A549 (cell line): ENCODE results near the gene CAVIN3. TPM values are rescaled to one million over a fixed set of nuclear protein-coding genes. Genes with fewer than 3 reads are reported as not detected.

Experiments
- ATAC-seq, 2 experiments: fragments of 200-7000 bp in 1 of 2; fragments of >200 bp in 1 of 2; cut with Nextera tagmentation in 1 of 2; cut with Tn5 transposase in 1 of 2; 3 replicates each; pipeline versions ENCODE4 v1.8.0 to v1.9.1; 2018 to 2020; ENCODE audit warnings: mild to moderate bottlenecking in 1 of 2, moderate library complexity in 1 of 2
- CTCF ChIA-PET: fragments of 300-600 bp; sonication (Branson Sonifier 250); formaldehyde crosslinking; extraction: SDS; loops from one replicate; lab custom pipeline; 2021; ENCODE audit warnings: antibody characterized with exemption, inconsistent platforms; lab: Yijun Ruan, JAX
- POLR2A ChIA-PET: fragments of 350-600 bp; formaldehyde crosslinking; extraction: SDS; loops from one replicate; lab custom pipeline; 2021; ENCODE audit warnings: antibody characterized with exemption, inconsistent platforms; lab: Yijun Ruan, JAX
- DNase-seq, 2 experiments: peaks; one replicate each; pipeline versions ENCODE4 v3.0.0 to v3.0.0-alpha.2; 2011 to 2016; ENCODE audit warnings: low read depth in 1 of 2, low spot score in 1 of 2
- FAIRE-seq: peaks from 2 replicates; lab custom pipeline; 2011; peaks lifted over from hg19 to GRCh38; lab: Jason Lieb, UNC
- H3K27ac ChIP-seq, 2 experiments: fragments of >200 bp; sonication (Bioruptor Twin); formaldehyde crosslinking; 3 replicates each; pipeline ENCODE4 v1.5.1; 2016 to 2017
- H3K4me1 ChIP-seq: fragments of >200 bp; sonication (Bioruptor Twin); formaldehyde crosslinking; 3 replicates; pipeline ENCODE4 v1.6.1; 2016
- H3K4me2 ChIP-seq: fragments of >200 bp; sonication (Bioruptor Twin); formaldehyde crosslinking; 3 replicates; pipeline ENCODE4 v1.6.1; 2016
- H3K4me3 ChIP-seq: fragments of >200 bp; sonication (Bioruptor Twin); formaldehyde crosslinking; 3 replicates; pipeline ENCODE4 v1.5.1; 2016
- H3K9me3 ChIP-seq: fragments of >200 bp; sonication (Bioruptor Twin); formaldehyde crosslinking; 3 replicates; pipeline ENCODE4 v1.6.1; 2016
- ATOH8 ChIP-seq: fragments of 250-450 bp; sonication (Bioruptor Pico); IDR thresholded peaks from 2 replicates; pipeline ENCODE4 v1.5.0; 2020; ENCODE audit warnings: low read depth, mild to moderate bottlenecking, moderate library complexity
- CBX8 ChIP-seq: fragments of 200-600 bp; sonication (generic); IDR thresholded peaks from 2 replicates; pipeline ENCODE4 v1.6.1; 2016
- CTCF ChIP-seq: fragments of >200 bp; sonication (Bioruptor Twin); formaldehyde crosslinking; IDR thresholded peaks from 3 replicates; pipeline ENCODE4 v1.5.1; 2016
- EHF ChIP-seq: fragments of 250-450 bp; sonication (Bioruptor Pico); IDR thresholded peaks from 2 replicates; pipeline ENCODE4 v1.5.0; 2020; ENCODE audit warnings: mild to moderate bottlenecking
- EHMT2 ChIP-seq: fragments of 200-600 bp; sonication (generic); IDR thresholded peaks from 2 replicates; pipeline ENCODE4 v1.6.1; 2016; ENCODE audit warnings: antibody characterized with exemption, low read depth, mild to moderate bottlenecking, moderate library complexity
- FOSB ChIP-seq: fragments of 250-450 bp; sonication (Bioruptor Pico); IDR thresholded peaks from 2 replicates; pipeline ENCODE4 v1.5.0; 2020; ENCODE audit warnings: mild to moderate bottlenecking, moderate library complexity
- GATA3 ChIP-seq: IDR thresholded peaks from 2 replicates; pipeline ENCODE4 v1.6.1; 2012; ENCODE audit warnings: borderline replicate concordance
- HDAC2 ChIP-seq: fragments of 200-600 bp; sonication (generic); IDR thresholded peaks from 2 replicates; pipeline ENCODE4 v1.6.1; 2016
- HES2 ChIP-seq: fragments of >200 bp; sonication (Bioruptor Twin); formaldehyde crosslinking; IDR thresholded peaks from 2 replicates; pipeline ENCODE4 v1.6.1; 2016
- HOXB13 ChIP-seq: fragments of 250-450 bp; sonication (Bioruptor Pico); IDR thresholded peaks from 2 replicates; pipeline ENCODE4 v1.5.0; 2020; ENCODE audit warnings: low read depth, mild to moderate bottlenecking, moderate library complexity
- HOXB5 ChIP-seq: fragments of 250-450 bp; sonication (Bioruptor Pico); IDR thresholded peaks from 2 replicates; pipeline ENCODE4 v1.5.0; 2020; ENCODE audit warnings: mild to moderate bottlenecking, moderate library complexity
- KDM1A ChIP-seq: fragments of 200-600 bp; sonication (generic); IDR thresholded peaks from 2 replicates; pipeline ENCODE4 v1.6.1; 2016; ENCODE audit warnings: low read depth, mild to moderate bottlenecking
- MAX ChIP-seq: IDR thresholded peaks from 2 replicates; pipeline ENCODE4 v1.6.1; 2012
- MYC ChIP-seq: IDR thresholded peaks from 2 replicates; pipeline ENCODE4 v1.6.1; 2012; ENCODE audit warnings: mild to moderate bottlenecking, inconsistent platforms, low read length, improper control_type of control experiment, borderline replicate concordance
- NR3C1 ChIP-seq: fragments of >200 bp; sonication (Bioruptor Twin); formaldehyde crosslinking; IDR thresholded peaks from 3 replicates; pipeline ENCODE4 v1.6.1; 2017
- PBX3 ChIP-seq: IDR thresholded peaks from 2 replicates; pipeline ENCODE4 v1.6.1; 2012
- POLR2AphosphoS2 ChIP-seq: conservative IDR thresholded peaks from 2 replicates; pipeline ENCODE4 v1.6.1; 2012; ENCODE audit warnings: low read length, improper control_type of control experiment, inconsistent platforms
- RAD21 ChIP-seq, 2 experiments: fragments of >200 bp in 1 of 2; sonication (Bioruptor Twin) in 1 of 2; formaldehyde crosslinking in 1 of 2; IDR thresholded peaks in 1 of 2; conservative IDR thresholded peaks in 1 of 2; 2 replicates in 1 of 2; 3 replicates in 1 of 2; pipeline ENCODE4 v1.6.1; 2012 to 2018; ENCODE audit warnings: inconsistent platforms in 1 of 2
- RCOR1 ChIP-seq: fragments of 150-350 bp; IDR thresholded peaks from 2 replicates; pipeline ENCODE4 v1.6.1; 2014; ENCODE audit warnings: antibody characterized with exemption, low read length, low read depth
- SREBF2 ChIP-seq: fragments of 450-650 bp; IDR thresholded peaks from 2 replicates; pipeline ENCODE4 v1.6.1; 2014; ENCODE audit warnings: mild to moderate bottlenecking, moderate library complexity
- TP53 ChIP-seq: fragments of 250-450 bp; sonication (Bioruptor Pico); IDR thresholded peaks from 2 replicates; pipeline ENCODE4 v1.5.0; 2021; ENCODE audit warnings: mild to moderate bottlenecking, moderate library complexity
- ZSCAN20 ChIP-seq: fragments of 250-450 bp; sonication (Bioruptor Pico); IDR thresholded peaks from 2 replicates; pipeline ENCODE4 v1.8.0; 2022; ENCODE audit warnings: mild to moderate bottlenecking, moderate library complexity
- WGBS: methylation state at CpG from one replicate; pipeline ENCODE4 v1.1.6; 2017; ENCODE audit errors: missing lambda C conversion rate; 5-methylcytosine and 5-hydroxymethylcytosine counted together
- polyA plus RNA-seq, 4 experiments: library from polyadenylated mRNA; depleted of rRNA in 3 of 4; stranded (reverse); fragments of >200 nt; fragmentation: RNase III in 1 of 4; extraction: RNeasy Plus Mini Kit Qiagen cat#74134 plus additional on column Dnase treatment in 1 of 4; gene quantifications; 2 replicates in 3 of 4; 3 replicates in 1 of 4; pipeline ENCODE4 v1.2.3, GENCODE V29; 2011 to 2017

The CAVIN3 gene
- polyA plus RNA-seq, 2 of the 4 experiments (the other 2 are of a cell fraction) = 6.0 to 26.7 TPM

- Histone ChIP-seq H3K27ac (no peak overlapping the region), H3K4me1 (no peaks in the 10 kb centered on the region), H3K9me3 (no peaks in the 10 kb centered on the region), H3K4me2 (no peak overlapping the region), H3K4me3 (no peak overlapping the region)
- no peak for ATAC-seq
- no peak for FAIRE-seq
- ChIA-PET POLR2A (no interaction called here), CTCF (interaction anchor here (1.0 to 2.5 kb wide), 11 partner anchors 12 to 248 kb away, joined by 3 to 11 read pairs (median 4); no protein-coding TSS in a partner anchor)
- WGBS = 86% methylated on average over 30 of the region's 41 CpGs
- DNase-seq = no peak
- TF ChIP-seq TP53 = no peak
- TF ChIP-seq ATOH8 (CRISPR knock-in tag) = no peak
- no peak for TF ChIP-seq CTCF
- TF ChIP-seq ZSCAN20 (CRISPR knock-in tag) = no peak
- TF ChIP-seq FOSB = no peak
- no peak for TF ChIP-seq RCOR1
- TF ChIP-seq HOXB13 (CRISPR knock-in tag) = no peak
- no peak for TF ChIP-seq NR3C1
- TF ChIP-seq HOXB5 = no peak
- no peak for TF ChIP-seq EHF (CRISPR knock-in tag)
- TF ChIP-seq HES2 = no peak
- TF ChIP-seq HDAC2 = no peak
- TF ChIP-seq KDM1A = no peak
- no peak for TF ChIP-seq POLR2AphosphoS2
- TF ChIP-seq GATA3 = no peak
- no peak for TF ChIP-seq PBX3
- no peak for TF ChIP-seq MYC
- no peak for TF ChIP-seq CBX8
- no peak for TF ChIP-seq EHMT2
Measured at GRCh38 chr11:6270584-6271246, 49.6 kb downstream of the CAVIN3 start.

- TF ChIP-seq SREBF2 (no peak), RAD21 (conservative IDR thresholded peaks at IDR 0.05 in 1 of 2, IDR thresholded peaks at IDR 0.05 in 1 of 2) (0 out of 5 replicates have a peak, but pooled peaks of 1 of the 2 experiments have one; percentile 7), MAX (0 out of 2 replicates have a peak, but pooled peaks have one; percentile 19)
- TF ChIP-seq, all 56 proteins: peak for 2
- WGBS = 70% methylated on average over 24 of the region's 24 CpGs
- CTCF ChIA-PET = interaction anchor here (0.7 to 2.5 kb wide), 10 partner anchors 13 to 247 kb away, joined by 3 to 11 read pairs (median 4); no protein-coding TSS in a partner anchor
- POLR2A ChIA-PET = no interaction called here
- H3K27ac ChIP-seq = no peak overlapping the region
- peak in 1 of 2 experiments; percentile 22 for DNase-seq
- H3K4me3 ChIP-seq = no peak overlapping the region
- H3K9me3 ChIP-seq = no peaks in the 10 kb centered on the region
- no peak for FAIRE-seq
- no peaks in the 10 kb centered on the region for H3K4me1 ChIP-seq
- ATAC-seq = peak in 1 of 2 experiments; percentile 73; a peak in 3 of 6 replicates
- no peak overlapping the region for H3K4me2 ChIP-seq
Measured at GRCh38 chr11:6269994-6270393, 50.3 kb downstream of the CAVIN3 start.

Other genes starting within 250 kb of the CAVIN3 start
- gene OR56B4, start 212.8 kb downstream of the CAVIN3 start, polyA plus RNA-seq (2011; rRNA removed) = not detected in 2 replicates
- gene OR56B4, start 212.8 kb downstream of the CAVIN3 start, polyA plus RNA-seq (2017; fragmentation: RNase III; extraction: RNeasy Plus Mini Kit Qiagen cat#74134 plus additional on column Dnase treatment) = not detected in 3 replicates
- not detected in 2 replicates for gene OR52B2, start 150.2 kb downstream of the CAVIN3 start, polyA plus RNA-seq (2011; rRNA removed)
- gene OR52B2, start 150.2 kb downstream of the CAVIN3 start, polyA plus RNA-seq (2017; fragmentation: RNase III; extraction: RNeasy Plus Mini Kit Qiagen cat#74134 plus additional on column Dnase treatment) = not detected in 3 replicates
- not detected in 2 replicates for gene OR52W1, start 121.3 kb downstream of the CAVIN3 start, polyA plus RNA-seq (2011; rRNA removed)
- gene OR52W1, start 121.3 kb downstream of the CAVIN3 start, polyA plus RNA-seq (2017; fragmentation: RNase III; extraction: RNeasy Plus Mini Kit Qiagen cat#74134 plus additional on column Dnase treatment) = not detected in 3 replicates
- not detected in 2 replicates for gene C11orf42, start 114.9 kb downstream of the CAVIN3 start, polyA plus RNA-seq (2011; rRNA removed)
- not detected in 3 replicates for gene C11orf42, start 114.9 kb downstream of the CAVIN3 start, polyA plus RNA-seq (2017; fragmentation: RNase III; extraction: RNeasy Plus Mini Kit Qiagen cat#74134 plus additional on column Dnase treatment)
- 19.4 and 23.9 TPM in 2 replicates for gene FHIP1B, start 85.9 kb downstream of the CAVIN3 start, polyA plus RNA-seq (2011; rRNA removed)
- gene FHIP1B, start 85.9 kb downstream of the CAVIN3 start, polyA plus RNA-seq (2017; fragmentation: RNase III; extraction: RNeasy Plus Mini Kit Qiagen cat#74134 plus additional on column Dnase treatment) = 12.6 to 14.3 TPM (median 13.9 TPM) in 3 replicates
- gene CNGA4, start 81.4 kb downstream of the CAVIN3 start, polyA plus RNA-seq (2011; rRNA removed) = 0.12 and 0.19 TPM in 2 replicates
- gene CNGA4, start 81.4 kb downstream of the CAVIN3 start, polyA plus RNA-seq (2017; fragmentation: RNase III; extraction: RNeasy Plus Mini Kit Qiagen cat#74134 plus additional on column Dnase treatment) = 0.10 to 0.12 TPM (median 0.11 TPM) in 3 replicates
- not detected in 2 replicates for gene CCKBR, start 60.7 kb downstream of the CAVIN3 start, polyA plus RNA-seq (2011; rRNA removed)
- gene CCKBR, start 60.7 kb downstream of the CAVIN3 start, polyA plus RNA-seq (2017; fragmentation: RNase III; extraction: RNeasy Plus Mini Kit Qiagen cat#74134 plus additional on column Dnase treatment) = not detected in 3 replicates
- gene SMPD1, start 70.0 kb upstream of the CAVIN3 start, polyA plus RNA-seq (2011; rRNA removed) = 5.1 and 5.5 TPM in 2 replicates
- 5.7 to 6.8 TPM (median 6.5 TPM) in 3 replicates for gene SMPD1, start 70.0 kb upstream of the CAVIN3 start, polyA plus RNA-seq (2017; fragmentation: RNase III; extraction: RNeasy Plus Mini Kit Qiagen cat#74134 plus additional on column Dnase treatment)
- gene APBB1, start 98.6 kb upstream of the CAVIN3 start, polyA plus RNA-seq (2011; rRNA removed) = 13.6 and 17.2 TPM in 2 replicates
- 14.4 to 18.5 TPM (median 16.4 TPM) in 3 replicates for gene APBB1, start 98.6 kb upstream of the CAVIN3 start, polyA plus RNA-seq (2017; fragmentation: RNase III; extraction: RNeasy Plus Mini Kit Qiagen cat#74134 plus additional on column Dnase treatment)
- 0.66 and 1.5 TPM in 2 replicates for gene HPX, start 120.5 kb upstream of the CAVIN3 start, polyA plus RNA-seq (2011; rRNA removed)
- gene HPX, start 120.5 kb upstream of the CAVIN3 start, polyA plus RNA-seq (2017; fragmentation: RNase III; extraction: RNeasy Plus Mini Kit Qiagen cat#74134 plus additional on column Dnase treatment) = 0.35 to 0.70 TPM (median 0.57 TPM) in 3 replicates
- gene TRIM3, start 153.4 kb upstream of the CAVIN3 start, polyA plus RNA-seq (2011; rRNA removed) = 10.0 and 11.3 TPM in 2 replicates
- 17.5 to 19.8 TPM (median 19.6 TPM) in 3 replicates for gene TRIM3, start 153.4 kb upstream of the CAVIN3 start, polyA plus RNA-seq (2017; fragmentation: RNase III; extraction: RNeasy Plus Mini Kit Qiagen cat#74134 plus additional on column Dnase treatment)
- 87.9 and 88.5 TPM in 2 replicates for gene ARFIP2, start 160.8 kb upstream of the CAVIN3 start, polyA plus RNA-seq (2011; rRNA removed)
- 68.7 to 80.0 TPM (median 79.2 TPM) in 3 replicates for gene ARFIP2, start 160.8 kb upstream of the CAVIN3 start, polyA plus RNA-seq (2017; fragmentation: RNase III; extraction: RNeasy Plus Mini Kit Qiagen cat#74134 plus additional on column Dnase treatment)
- 31.6 and 35.6 TPM in 2 replicates for gene TIMM10B, start 161.0 kb upstream of the CAVIN3 start, polyA plus RNA-seq (2011; rRNA removed)
- gene TIMM10B, start 161.0 kb upstream of the CAVIN3 start, polyA plus RNA-seq (2017; fragmentation: RNase III; extraction: RNeasy Plus Mini Kit Qiagen cat#74134 plus additional on column Dnase treatment) = 20.6 to 24.4 TPM (median 22.0 TPM) in 3 replicates
- gene DNHD1, start 176.8 kb upstream of the CAVIN3 start, polyA plus RNA-seq (2011; rRNA removed) = 8.6 and 12.7 TPM in 2 replicates
- 5.4 to 7.6 TPM (median 6.8 TPM) in 3 replicates for gene DNHD1, start 176.8 kb upstream of the CAVIN3 start, polyA plus RNA-seq (2017; fragmentation: RNase III; extraction: RNeasy Plus Mini Kit Qiagen cat#74134 plus additional on column Dnase treatment)